ENCODE data around the gene CGN.

- TF ChIP-seq POLR2A (IDR thresholded peaks at IDR 0.05) (no peak), CTCF (IDR thresholded peaks at IDR 0.05) (no peak)
These were observed 36.0 kb upstream of the CGN start for GRCh38 chr1:151475175-151475574.
